Fibroblast of villous mesenchyme (primary cell): ENCODE measurements around the gene STK16. TPM values are rescaled to one million over a fixed set of nuclear protein-coding genes. Genes with fewer than 3 reads are reported as not detected.
A peak's percentile ranks its signal among the peaks of the same experiment; 100 is the strongest.
"Not testable (repeated sequence)": the region's sequence is repeated elsewhere in the genome, so short reads cannot be mapped to it uniquely, and the experiment has no call there.

Experiments
- DNase-seq: peaks from one replicate; pipeline ENCODE4 v3.0.0-alpha.2; 2010; ENCODE audit warnings: low read depth
- H3K4me3 ChIP-seq: 2 replicates; pipeline ENCODE4 v1.5.1; 2011; ENCODE audit warnings: low read depth, mild to moderate bottlenecking, low read length
- CTCF ChIP-seq: IDR thresholded peaks from 2 replicates; pipeline ENCODE4 v1.5.1; 2012; ENCODE audit warnings: low read depth, mild to moderate bottlenecking, low read length; ENCODE audit not compliant: insufficient read depth
- total RNA-seq: library from RNA; depleted of rRNA; stranded (reverse); fragments of >200 nt; gene quantifications from 2 replicates; pipeline ENCODE4 v1.2.3, GENCODE V29; 2012

Gene STK16
- total RNA-seq, 1 donor = 22.9 TPM

- H3K4me3 ChIP-seq = peak overlapping the region; percentile 57
- DNase-seq = no peak
- no peak for TF ChIP-seq CTCF
Measured at GRCh38 chr2:219252570-219252899, 7.3 kb downstream of the STK16 start.

- DNase-seq = no peak
- peak within 1 kb of the TSS; percentile 57 for H3K4me3 ChIP-seq
- no peak for TF ChIP-seq CTCF
Measured at GRCh38 chr2:219252900-219253752, 7.8 kb downstream of the STK16 start, which contains the start of gene TUBA4B. Gene TUBA4B (plus strand): TSS chr2:219253243. CDS start chr2:219253408, 165 bp downstream.

- peak within 1 kb of the TSS; percentile 57 for H3K4me3 ChIP-seq
- no peak for DNase-seq
- no peak for TF ChIP-seq CTCF
Measured at GRCh38 chr2:219253753-219254589, 8.7 kb downstream of the STK16 start, which contains the start of gene TUBA4A. Gene TUBA4A (minus strand): TSS chr2:219253918. CDS start chr2:219253858, 60 bp downstream.

- peak overlapping the region; percentile 57 for H3K4me3 ChIP-seq
- TF ChIP-seq CTCF = no peak
- no peak for DNase-seq
Measured at GRCh38 chr2:219254590-219255201, 9.4 kb downstream of the STK16 start.

GRCh38 chr2:219258942-219259341 is 13.7 kb downstream of the STK16 start:
- not testable (repeated sequence) for DNase-seq, H3K4me3 ChIP-seq

GRCh38 chr2:219261024-219261855 is 16.0 kb downstream of the STK16 start:
- no peak overlapping the region for H3K4me3 ChIP-seq
- TF ChIP-seq CTCF = no peak
- no peak for DNase-seq
